ENCODE measurements around the gene B4GALT5.

The B4GALT5 gene

GRCh38 chr20:49583343-49583668 is 130.4 kb downstream of the B4GALT5 start:
- no peak for FAIRE-seq
